RWPE1 (cell line): ENCODE measurements around the gene RNF214.

ENCODE experiments used
- CTCF ChIA-PET: fragments of 350-600 bp; sonication (Branson Sonifier 250); formaldehyde crosslinking; extraction: SDS; loops from one replicate; lab custom pipeline; 2021; lab: Yijun Ruan, JAX
- POLR2A ChIA-PET: fragments of 400-600 bp; formaldehyde crosslinking; extraction: SDS; loops from one replicate; lab custom pipeline; 2020; ENCODE audit warnings: antibody characterized with exemption; ENCODE audit not compliant: low non-redundant PET; lab: Yijun Ruan, JAX
- DNase-seq: peaks from one replicate; pipeline ENCODE4 v3.0.0; 2012; ENCODE audit warnings: low spot score
- H3K27ac ChIP-seq: fragments of 450-650 bp; 2 replicates; pipeline ENCODE4 v1.5.1; 2017
- CTCF ChIP-seq: fragments of 450-650 bp; conservative IDR thresholded peaks from 2 replicates; pipeline ENCODE4 v1.5.1; 2017; ENCODE audit warnings: low read depth, mild to moderate bottlenecking

The RNF214 gene

GRCh38 chr11:117192401-117192875, 40.0 kb upstream of the RNF214 start:
- no peak for TF ChIP-seq CTCF
- H3K27ac ChIP-seq, result no peak overlapping the region
- no peak for DNase-seq
- POLR2A ChIA-PET, result no interaction called here
- CTCF ChIA-PET, result no interaction called here

GRCh38 chr11:117193130-117194020, 39.1 kb upstream of the RNF214 start:
- no peak for TF ChIP-seq CTCF
- no peak for DNase-seq
- ChIA-PET POLR2A (no interaction called here), CTCF (no interaction called here)
- H3K27ac ChIP-seq, result no peak overlapping the region

GRCh38 chr11:117194267-117194666, 38.2 kb upstream of the RNF214 start:
- no peak for TF ChIP-seq CTCF
- POLR2A ChIA-PET, result no interaction called here
- no peak for DNase-seq
- CTCF ChIA-PET, result interaction anchor here (0.7 kb wide), 1 partner anchor 159 kb away, joined by 4 read pairs; no protein-coding TSS in a partner anchor
- H3K27ac ChIP-seq, result no peak overlapping the region

GRCh38 chr11:117195258-117195657, 37.2 kb upstream of the RNF214 start:
- H3K27ac ChIP-seq, result no peak overlapping the region
- no peak for TF ChIP-seq CTCF
- ChIA-PET CTCF (interaction anchor here (0.6 kb wide), 1 partner anchor 31 kb away, joined by 3 read pairs; no protein-coding TSS in a partner anchor), POLR2A (no interaction called here)
- DNase-seq, result no peak

GRCh38 chr11:117195761-117196160, 36.7 kb upstream of the RNF214 start:
- CTCF ChIA-PET, result interaction anchor here (0.9 kb wide), 1 partner anchor 415 kb away, joined by 5 read pairs; no protein-coding TSS in a partner anchor
- DNase-seq, result no peak
- peak overlapping the region; percentile 24; the same call in 1 of the 2 replicates for H3K27ac ChIP-seq
- POLR2A ChIA-PET, result no interaction called here
- TF ChIP-seq CTCF, result no peak

- no peak for DNase-seq
- H3K27ac ChIP-seq, result peak overlapping the region; percentile 24
- no peak for TF ChIP-seq CTCF
- CTCF ChIA-PET, result interaction anchor here (0.6 to 1.4 kb wide), 2 partner anchors 30 to 193 kb away, joined by 3 to 4 read pairs; no protein-coding TSS in a partner anchor
- POLR2A ChIA-PET, result no interaction called here
Measured at GRCh38 chr11:117197006-117197405, 35.5 kb upstream of the RNF214 start.
